NT2/D1 (cell line): ENCODE results near the gene HMGCL.

Experiments used
- DNase-seq: peaks from one replicate; pipeline ENCODE4 v3.0.0-alpha.2; 2011; ENCODE audit warnings: low read depth, low spot score
- H3K27me3 ChIP-seq: 2 replicates; pipeline ENCODE4 v1.6.0; 2011; ENCODE audit warnings: mild to moderate bottlenecking; ENCODE audit not compliant: insufficient read length, insufficient read depth
- H3K36me3 ChIP-seq: 2 replicates; pipeline ENCODE4 v1.6.1; 2011; ENCODE audit warnings: mild to moderate bottlenecking, low read length, mixed read lengths; ENCODE audit not compliant: insufficient read depth, insufficient read length
- H3K4me1 ChIP-seq: 2 replicates; pipeline ENCODE4 v1.5.1; 2011; ENCODE audit not compliant: insufficient read depth, insufficient read length
- H3K4me3 ChIP-seq: 2 replicates; pipeline ENCODE4 v1.5.1; 2011; ENCODE audit warnings: low read depth; ENCODE audit not compliant: insufficient read length
- H3K9ac ChIP-seq: 2 replicates; pipeline ENCODE4 v1.6.0; 2011; ENCODE audit warnings: low read depth; ENCODE audit not compliant: insufficient read length
- H3K9me3 ChIP-seq: 2 replicates; pipeline ENCODE4 v1.5.1; 2011; ENCODE audit warnings: mild to moderate bottlenecking, low read length; ENCODE audit not compliant: insufficient read depth
- SUZ12 ChIP-seq: IDR thresholded peaks from 2 replicates; pipeline ENCODE4 v1.6.1; 2011; ENCODE audit not compliant: insufficient read length, insufficient read depth; ENCODE audit errors: extremely low read depth
- YY1 ChIP-seq: IDR thresholded peaks from 2 replicates; pipeline ENCODE4 v1.6.1; 2011; ENCODE audit not compliant: insufficient read length, insufficient read depth
- ZNF274 ChIP-seq: IDR thresholded peaks from 2 replicates; pipeline ENCODE4 v1.6.1; 2011; ENCODE audit warnings: mild to moderate bottlenecking, low read depth, low read length

HMGCL gene

GRCh38 chr1:23801876-23802275 lies 23.4 kb downstream of the HMGCL start:
- Histone ChIP-seq H3K36me3 (peaks cover 19% of the 10 kb centered on the region), H3K9ac (no peak overlapping the region), H3K4me3 (no peak overlapping the region), H3K9me3 (no peaks in the 10 kb centered on the region), H3K4me1 (peaks cover 9% of the 10 kb centered on the region), H3K27me3 (peaks cover 9% of the 10 kb centered on the region)
- DNase-seq: no peak
- no peak for TF ChIP-seq SUZ12
- no peak for TF ChIP-seq ZNF274
- no peak for TF ChIP-seq YY1

DNA sequence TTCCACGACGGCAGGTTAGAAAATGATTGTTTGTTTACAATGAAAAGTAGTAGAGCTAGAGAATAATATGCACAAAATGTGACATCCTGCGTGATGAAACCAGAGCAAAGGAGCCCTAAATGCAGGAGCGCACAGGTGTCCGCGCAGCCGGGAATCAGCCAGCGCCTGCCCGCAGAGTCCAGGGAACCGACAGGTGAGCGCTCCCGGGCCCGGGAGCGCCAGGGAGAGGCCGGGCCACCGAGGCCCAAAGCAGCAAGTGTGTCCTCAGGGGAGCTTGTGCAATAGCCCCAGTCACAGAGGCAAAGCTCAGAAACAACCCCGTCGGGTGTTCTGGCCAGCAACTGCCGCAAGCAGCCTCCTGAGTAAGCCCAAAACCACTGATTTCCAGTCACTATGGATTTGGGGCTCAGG lies 23.9 kb downstream of the HMGCL start:
- Histone ChIP-seq H3K36me3 (peaks cover 24% of the 10 kb centered on the region), H3K4me3 (peak overlapping the region; percentile 53), H3K9ac (peak overlapping the region; percentile 59), H3K4me1 (peaks cover 9% of the 10 kb centered on the region), H3K27me3 (peaks cover 9% of the 10 kb centered on the region), H3K9me3 (no peaks in the 10 kb centered on the region)
- TF ChIP-seq ZNF274 (no peak), YY1 (no peak), SUZ12 (no peak)
- DNase-seq: no peak

DNA sequence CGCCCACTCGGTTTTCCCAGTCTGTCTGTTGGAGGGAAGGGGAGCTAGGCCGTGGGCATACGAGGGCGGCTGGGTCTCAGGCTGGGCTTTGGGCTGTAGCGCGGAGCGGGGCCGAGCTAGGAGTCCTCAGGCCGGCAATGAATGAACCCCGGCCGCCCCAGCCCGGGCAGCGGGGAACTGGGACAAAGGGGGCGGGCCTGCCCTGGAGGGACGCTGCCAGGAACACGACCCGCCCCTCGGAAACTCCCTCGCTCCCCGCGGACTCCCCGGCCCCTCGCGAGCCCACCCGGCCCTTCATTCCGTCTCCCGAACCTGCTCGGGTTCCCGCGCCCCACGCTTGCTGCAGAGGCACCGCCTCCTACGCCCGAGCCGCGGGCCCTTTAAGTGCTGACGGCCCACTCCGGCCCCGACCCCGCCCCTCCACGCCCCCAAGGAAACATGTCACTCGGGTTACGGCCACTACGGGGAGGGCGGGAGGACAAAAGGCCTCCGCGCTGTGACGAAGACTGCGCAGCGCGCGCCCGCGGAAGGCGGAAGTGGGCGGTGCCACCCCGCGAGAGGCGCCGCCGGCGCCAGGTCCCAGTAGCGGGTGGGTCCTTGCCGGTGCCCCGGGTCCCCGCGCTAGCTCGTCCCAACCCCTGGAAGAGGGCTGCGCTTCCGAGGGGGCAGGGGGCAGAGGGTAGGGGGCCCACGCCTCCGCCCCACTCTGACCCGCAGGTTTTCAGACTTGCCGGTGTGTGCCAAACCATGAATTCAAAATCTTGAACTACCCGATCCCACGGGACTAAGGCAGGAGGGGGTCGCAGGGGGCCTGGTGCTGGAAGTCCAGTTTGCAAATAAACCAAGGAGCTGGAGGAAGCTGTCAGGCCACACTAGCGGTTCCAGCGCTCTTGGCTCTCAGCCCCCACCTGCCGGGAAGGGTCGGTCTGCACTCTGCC lies 24.6 kb downstream of the HMGCL start, which contains the start of gene GALE:
TSS of gene GALE (minus strand) at position 355 of the 938 bp plus-strand sequence. CDS start 1,747 bp downstream, outside the sequence.
- DNase-seq: no peak
- no peak for TF ChIP-seq YY1
- TF ChIP-seq SUZ12: no peak
- no peak for TF ChIP-seq ZNF274

GRCh38 chr1:23799570-23800399 lies 25.4 kb downstream of the HMGCL start:
- Histone ChIP-seq H3K27me3 (peaks cover 9% of the 10 kb centered on the region), H3K4me3 (peak overlapping the region; percentile 78), H3K9me3 (no peaks in the 10 kb centered on the region), H3K9ac (peak overlapping the region; percentile 90), H3K36me3 (peaks cover 36% of the 10 kb centered on the region), H3K4me1 (peaks cover 9% of the 10 kb centered on the region)
- TF ChIP-seq YY1: no peak
- no peak for TF ChIP-seq ZNF274
- TF ChIP-seq SUZ12: no peak
- DNase-seq: no peak

More for the DNA sequence above, 24.6 kb downstream of the HMGCL start, which contains the start of gene GALE:
- Histone ChIP-seq H3K4me1 (peaks cover 9% of the 10 kb centered on the region), H3K9me3 (no peaks in the 10 kb centered on the region), H3K27me3 (peaks cover 9% of the 10 kb centered on the region), H3K4me3 (peak within 1 kb of the TSS; percentile 78), H3K36me3 (peaks cover 30% of the 10 kb centered on the region), H3K9ac (peak within 1 kb of the TSS; percentile 90)

DNA sequence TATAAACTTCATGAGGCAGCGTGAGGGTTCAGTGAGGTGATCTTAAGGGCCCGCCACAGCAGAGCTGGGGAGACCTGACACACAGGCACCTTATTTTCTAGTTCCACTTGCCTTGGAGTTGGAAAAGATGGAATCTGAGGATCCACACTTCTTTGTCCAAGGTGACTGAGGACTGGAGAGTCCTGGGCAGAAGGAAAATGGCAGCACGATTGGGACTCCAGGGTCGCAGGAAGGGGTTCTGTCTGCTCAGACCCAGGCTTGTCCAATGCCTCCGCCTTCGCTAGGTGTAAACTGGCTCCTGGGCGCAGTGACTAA lies 26.0 kb downstream of the HMGCL start:
- peak overlapping the region; percentile 78 for H3K4me3 ChIP-seq
- H3K27me3 ChIP-seq: peaks cover 9% of the 10 kb centered on the region
- H3K36me3 ChIP-seq: peaks cover 42% of the 10 kb centered on the region
- TF ChIP-seq SUZ12: no peak
- TF ChIP-seq ZNF274: no peak
- no peak for TF ChIP-seq YY1
- peak overlapping the region; percentile 90 for H3K9ac ChIP-seq
- peaks cover 9% of the 10 kb centered on the region for H3K4me1 ChIP-seq
- no peaks in the 10 kb centered on the region for H3K9me3 ChIP-seq
- no peak for DNase-seq

DNA sequence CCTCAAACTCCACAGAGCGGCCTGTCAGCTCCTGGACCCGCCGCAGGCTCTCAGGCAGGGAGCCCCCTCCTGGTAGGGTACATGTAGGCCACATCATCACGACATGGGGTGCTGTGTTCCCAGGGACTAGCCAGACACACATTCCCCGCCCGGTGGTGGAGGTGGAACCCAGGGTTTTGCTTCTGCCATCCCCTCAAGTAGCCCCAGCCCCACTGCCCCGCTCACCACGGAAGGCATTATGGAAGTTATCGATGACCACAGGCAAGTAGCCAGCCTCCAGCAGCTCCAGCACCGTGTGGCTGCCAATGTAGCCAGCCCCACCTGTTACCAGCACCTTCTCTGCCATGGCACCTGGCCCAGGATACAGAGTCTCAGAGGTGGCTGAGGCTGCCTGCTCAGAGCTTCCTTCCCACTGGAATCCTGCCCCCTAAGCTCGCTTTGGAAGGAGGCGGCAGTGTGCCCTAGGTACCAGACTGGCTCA lies 26.5 kb downstream of the HMGCL start:
- peaks cover 9% of the 10 kb centered on the region for H3K27me3 ChIP-seq
- H3K36me3 ChIP-seq: peaks cover 44% of the 10 kb centered on the region
- no peak for TF ChIP-seq ZNF274
- no peak for TF ChIP-seq YY1
- no peak for TF ChIP-seq SUZ12
- DNase-seq: no peak
- peak overlapping the region; percentile 90 for H3K9ac ChIP-seq
- H3K4me3 ChIP-seq: no peak overlapping the region
- H3K4me1 ChIP-seq: peaks cover 9% of the 10 kb centered on the region
- no peaks in the 10 kb centered on the region for H3K9me3 ChIP-seq
